Stimulated activated CD4-positive, alpha-beta T cell treated with anti-CD3 and anti-CD28 coated beads, Interleukin-15, amount 100 ng/mL, for 24 hours (primary cell): ENCODE results near the gene ZDHHC15.
A peak's percentile ranks its signal among the peaks of the same experiment; 100 is the strongest.
"Not testable (repeated sequence)": the region's sequence is repeated elsewhere in the genome, so short reads cannot be mapped to it uniquely, and the experiment has no call there.

Source experiments
- DNase-seq: peaks from one replicate; pipeline ENCODE4 v3.0.0-alpha.2; 2020

ZDHHC15 gene, protein sequence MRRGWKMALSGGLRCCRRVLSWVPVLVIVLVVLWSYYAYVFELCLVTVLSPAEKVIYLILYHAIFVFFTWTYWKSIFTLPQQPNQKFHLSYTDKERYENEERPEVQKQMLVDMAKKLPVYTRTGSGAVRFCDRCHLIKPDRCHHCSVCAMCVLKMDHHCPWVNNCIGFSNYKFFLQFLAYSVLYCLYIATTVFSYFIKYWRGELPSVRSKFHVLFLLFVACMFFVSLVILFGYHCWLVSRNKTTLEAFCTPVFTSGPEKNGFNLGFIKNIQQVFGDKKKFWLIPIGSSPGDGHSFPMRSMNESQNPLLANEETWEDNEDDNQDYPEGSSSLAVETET

DNA sequence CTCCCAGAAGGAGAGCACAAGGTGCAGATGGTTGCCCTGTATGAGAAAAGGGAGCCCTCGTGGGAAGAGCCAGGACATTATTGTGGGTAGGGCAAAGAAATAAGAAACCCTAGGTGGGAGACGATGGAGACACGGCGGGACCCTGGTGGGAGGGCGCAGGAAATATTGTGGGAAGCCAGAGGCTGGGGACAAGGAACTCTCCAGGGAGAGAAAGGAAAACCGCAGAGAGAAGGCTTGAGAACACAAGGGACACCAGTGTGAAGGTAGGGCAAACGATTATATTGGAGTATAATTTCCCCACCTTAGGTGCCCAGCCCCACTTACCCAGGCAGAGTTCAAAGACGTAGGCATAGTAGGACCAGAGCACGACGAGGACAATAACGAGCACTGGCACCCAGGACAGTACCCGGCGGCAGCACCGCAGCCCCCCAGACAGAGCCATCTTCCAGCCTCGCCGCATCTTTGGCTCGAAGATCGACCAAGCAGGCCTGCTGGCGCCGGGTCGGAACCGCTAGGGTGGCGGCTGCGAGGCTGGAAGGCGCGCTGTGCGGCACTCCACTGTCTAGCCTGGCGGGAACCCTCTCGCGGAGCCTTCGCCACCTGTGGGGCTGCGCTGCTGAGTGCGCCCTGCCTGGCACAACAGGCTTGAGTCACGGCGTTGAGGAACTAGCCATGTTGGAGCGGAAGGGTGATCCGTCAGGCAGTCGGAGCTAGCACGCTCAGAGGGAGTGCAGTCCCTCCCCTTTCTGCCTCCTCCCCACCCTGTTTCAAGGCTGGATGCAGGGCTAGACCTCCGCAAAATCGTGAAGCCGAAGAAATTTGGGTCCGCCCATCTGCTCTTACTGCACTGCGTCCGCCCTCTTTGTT, at the start of gene ZDHHC15:
Gene ZDHHC15 (minus strand): TSS at position 473 of the 867 bp plus-strand sequence. CDS start 13 bp downstream, at position 460.
- peak; percentile 65 for DNase-seq

DNA sequence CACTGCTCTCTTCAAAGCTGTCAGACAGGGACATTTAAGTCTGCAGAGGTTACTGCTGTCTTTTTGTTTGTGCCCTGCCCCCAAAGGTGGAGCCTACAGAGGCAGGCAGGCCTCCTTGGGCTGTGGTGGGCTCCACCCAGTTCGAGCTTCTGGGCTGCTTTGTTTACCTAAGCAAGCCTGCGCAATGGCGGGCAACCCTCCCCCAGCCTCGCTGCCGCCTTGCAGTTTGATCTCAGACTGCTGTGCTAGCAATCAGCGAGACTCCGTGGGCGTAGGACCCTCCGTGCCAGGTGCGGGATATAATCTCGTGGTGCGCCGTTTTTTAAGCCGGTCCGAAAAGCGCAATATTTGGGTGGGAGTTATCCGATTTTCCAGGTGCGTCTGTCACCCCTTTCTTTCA, 37.7 kb upstream of the ZDHHC15 start:
- DNase-seq = not testable (repeated sequence)

DNA sequence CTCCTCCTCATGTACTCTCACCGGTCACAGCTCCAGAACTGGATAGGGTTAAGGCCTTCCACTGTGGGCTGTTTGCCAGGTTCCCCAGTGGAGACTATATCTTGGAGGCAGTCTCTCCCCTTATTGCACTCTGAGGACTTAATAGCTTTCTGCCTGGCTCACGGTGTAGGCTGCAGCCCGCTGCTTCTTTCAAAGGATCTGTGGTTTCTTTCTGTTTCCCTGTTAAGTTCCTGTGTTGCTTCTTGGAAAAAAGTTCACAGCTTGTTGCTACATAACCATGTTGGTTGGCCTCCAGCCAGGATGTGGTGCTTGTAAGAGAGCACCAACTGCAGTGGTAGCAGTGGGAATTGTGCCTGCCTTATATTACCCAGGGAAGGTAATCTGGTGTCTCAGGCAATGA, 24.9 kb upstream of the ZDHHC15 start:
- no peak for DNase-seq

DNA sequence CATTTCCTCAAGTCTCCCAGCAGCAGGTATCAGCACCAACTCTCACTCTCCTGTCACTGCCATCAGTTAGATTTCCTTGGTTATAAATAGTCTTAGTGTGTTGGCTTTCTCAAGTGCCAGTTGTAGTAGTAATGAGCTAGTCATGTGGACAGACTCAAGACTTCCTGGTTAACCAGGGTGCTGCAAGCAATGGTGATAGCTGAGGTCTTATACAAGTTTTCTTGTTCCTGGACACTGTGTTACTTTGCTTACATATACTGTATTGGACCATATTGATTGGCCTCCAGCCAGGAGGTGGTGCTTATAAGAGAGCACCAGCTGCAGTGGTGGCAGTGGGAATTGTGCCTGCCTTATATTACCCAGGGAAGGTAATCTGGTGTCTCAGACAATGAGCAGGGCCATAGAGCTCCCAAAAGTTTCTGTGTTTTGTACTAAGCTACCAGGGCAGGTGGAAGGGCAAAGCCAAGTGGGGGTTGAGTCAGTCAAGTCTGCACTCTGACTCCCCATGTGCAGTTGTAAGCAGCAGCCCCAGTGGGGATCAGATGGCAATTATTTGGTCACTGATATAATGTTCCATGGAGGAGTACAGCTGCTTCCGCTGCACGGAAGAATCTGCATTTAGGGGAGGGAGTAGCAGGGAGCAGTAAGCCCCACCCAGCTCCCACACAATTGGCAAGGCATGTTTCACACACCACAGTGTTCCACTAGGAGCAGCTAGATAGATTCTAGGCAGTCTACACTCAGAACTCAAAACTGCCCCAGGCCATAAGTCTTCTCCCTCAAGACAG, 24.1 kb upstream of the ZDHHC15 start:
- no peak for DNase-seq

DNA sequence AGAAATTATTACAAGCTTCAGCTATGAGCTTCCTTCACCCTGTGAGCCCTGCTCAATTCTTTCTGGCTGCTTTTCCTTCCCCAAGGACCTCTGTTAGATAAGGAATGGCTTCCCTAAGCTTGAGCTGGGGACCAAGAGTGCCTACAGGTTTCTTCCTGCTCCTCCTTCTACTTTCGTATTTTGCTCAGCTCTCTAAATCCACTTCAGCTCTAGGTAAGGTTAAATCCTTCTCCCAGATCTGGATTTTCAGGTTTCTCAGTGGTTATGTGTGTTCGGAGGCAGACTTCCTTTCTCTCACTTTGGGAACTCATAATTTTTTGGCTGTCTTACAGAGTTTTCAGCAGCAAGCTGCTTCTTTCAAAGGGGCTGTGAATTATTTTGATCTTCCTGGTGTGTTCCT, 21.9 kb upstream of the ZDHHC15 start:
- DNase-seq = no peak

DNA sequence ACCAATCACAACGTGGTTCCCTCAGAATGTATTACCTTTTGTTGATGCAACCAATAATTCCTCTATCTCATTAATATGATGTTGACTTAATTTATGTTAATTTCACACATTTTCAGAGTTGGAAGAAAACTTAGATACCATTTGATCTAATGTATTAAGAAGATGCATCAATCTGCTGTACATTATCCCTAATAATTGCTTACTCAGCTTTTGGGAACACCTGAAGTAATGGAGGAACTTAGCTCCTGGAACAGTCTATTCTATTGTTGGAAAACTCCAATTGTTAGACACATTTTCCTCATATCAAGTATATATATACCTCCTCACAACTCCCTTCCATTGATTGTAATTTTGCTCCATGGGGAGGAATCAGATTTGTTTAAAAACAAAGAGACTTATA, 38.9 kb downstream of the ZDHHC15 start:
- no peak for DNase-seq

DNA sequence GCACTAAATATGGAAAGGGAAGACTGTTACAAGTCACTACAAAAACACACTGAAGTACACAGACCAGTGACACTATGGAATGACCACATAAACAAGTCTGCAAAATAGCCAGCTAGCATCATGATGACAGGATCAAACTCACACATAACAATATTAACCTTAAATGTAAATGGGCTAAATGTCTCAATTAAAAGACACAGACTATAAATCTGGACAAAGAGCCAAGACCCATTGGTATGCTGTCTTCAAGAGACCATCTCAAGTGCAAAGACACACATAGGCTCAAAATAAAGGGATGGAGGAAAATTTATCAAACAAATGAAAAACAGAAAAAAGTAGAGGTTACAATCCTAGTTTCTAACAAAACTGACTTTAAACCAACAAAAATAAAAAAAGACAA, 61.1 kb downstream of the ZDHHC15 start:
- DNase-seq = not testable (repeated sequence)

DNA sequence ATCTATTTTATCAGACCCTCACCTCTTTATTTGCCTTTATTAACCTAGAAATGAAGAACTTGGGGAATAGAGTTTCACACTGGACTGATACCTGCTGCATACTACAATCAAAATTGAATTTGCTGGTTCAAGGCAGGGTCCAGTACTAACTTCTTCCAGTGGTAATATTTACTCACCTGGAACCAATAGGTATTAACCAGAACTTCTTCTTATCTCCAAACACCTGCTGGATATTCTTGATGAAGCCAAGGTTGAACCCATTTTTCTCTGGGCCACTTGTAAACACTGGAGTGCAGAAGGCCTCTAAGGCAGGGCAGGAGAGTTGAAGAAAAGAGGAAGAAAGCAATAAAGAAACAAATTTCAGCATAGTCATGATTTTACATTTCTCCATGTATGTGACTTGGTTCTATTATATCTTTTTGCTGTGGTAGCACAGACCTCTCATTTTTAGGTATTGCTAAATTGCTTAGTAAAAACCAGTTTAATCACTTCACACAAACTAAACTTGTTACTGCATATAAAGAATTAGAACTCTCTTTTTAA, 101.1 kb downstream of the ZDHHC15 start:
- no peak for DNase-seq

DNA sequence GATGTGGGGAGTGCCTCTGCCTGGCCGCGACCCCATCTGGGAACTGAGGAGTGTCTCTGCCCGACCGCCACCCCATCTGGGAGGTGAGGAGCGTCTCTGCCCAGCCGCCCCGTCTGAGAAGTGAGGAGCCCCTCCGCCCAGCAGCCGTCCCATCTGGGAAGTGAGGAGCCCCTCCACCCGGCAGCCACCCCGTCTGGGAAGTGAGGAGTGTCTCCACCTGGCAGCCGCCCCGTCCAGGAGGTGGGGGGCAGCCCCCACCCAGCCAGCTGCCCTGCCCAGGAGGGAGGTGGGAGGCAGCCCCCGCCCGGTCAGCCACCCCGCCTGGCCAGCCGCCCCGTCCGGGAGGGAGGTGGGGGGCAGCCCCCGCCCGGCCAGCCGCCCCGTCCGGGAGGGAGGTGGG, 115.7 kb downstream of the ZDHHC15 start:
- DNase-seq = not testable (repeated sequence)

DNA sequence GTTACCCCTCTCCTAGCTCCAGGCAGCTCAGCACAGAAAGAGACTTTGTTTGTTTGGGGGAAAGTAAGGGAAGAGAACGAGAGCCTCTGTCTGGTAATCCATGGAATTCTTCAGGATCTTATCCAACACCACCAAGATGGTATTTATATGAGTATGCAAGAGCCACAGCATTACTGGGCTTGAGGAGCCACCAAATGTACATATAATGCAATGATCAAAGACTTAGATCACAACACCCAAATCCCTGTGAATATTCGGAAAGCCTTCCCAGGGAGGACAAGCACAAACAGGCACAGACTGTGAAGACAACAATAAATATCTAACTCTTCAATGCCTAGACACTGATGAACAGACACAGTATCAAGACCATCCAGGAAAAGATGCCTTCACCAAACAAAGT, 132.4 kb downstream of the ZDHHC15 start:
- no peak for DNase-seq

DNA sequence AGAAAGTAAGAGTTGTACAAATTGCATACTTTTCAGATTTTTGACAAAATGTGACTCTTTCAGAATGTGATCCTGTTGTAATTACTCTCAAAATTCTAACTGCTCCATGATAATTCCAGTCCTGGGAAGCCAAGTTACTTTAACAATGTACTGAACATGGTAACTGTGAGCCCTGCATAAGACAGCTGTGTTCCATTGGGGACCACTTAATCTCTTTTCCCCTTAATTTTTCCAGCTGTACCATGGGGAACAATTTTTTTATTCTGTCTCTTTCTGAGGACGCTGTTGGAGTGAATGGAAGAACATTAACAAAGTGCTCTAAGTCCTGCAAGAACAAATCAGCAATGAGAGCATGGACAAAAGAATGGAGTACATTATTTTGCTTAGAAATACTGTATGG, 153.1 kb downstream of the ZDHHC15 start:
- no peak for DNase-seq

DNA sequence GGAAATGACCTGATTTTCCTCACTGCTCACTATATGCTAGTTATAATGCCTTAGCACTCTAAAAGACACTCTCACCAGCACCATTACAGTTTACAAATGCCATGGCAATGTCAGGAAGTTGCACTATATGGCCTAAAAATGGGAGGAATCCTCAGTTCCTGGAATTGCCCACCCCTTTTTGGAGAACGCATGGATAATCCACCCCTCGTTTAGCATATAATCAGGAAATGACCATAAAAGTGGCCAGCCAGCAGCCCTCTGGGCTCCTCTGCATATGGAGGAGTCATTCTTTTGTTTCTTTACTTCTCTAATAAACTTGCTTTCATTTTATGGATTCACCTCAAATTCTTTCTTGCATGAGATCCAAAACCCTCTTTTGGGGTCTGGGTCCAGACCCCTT, 156.0 kb downstream of the ZDHHC15 start:
- DNase-seq = no peak

DNA sequence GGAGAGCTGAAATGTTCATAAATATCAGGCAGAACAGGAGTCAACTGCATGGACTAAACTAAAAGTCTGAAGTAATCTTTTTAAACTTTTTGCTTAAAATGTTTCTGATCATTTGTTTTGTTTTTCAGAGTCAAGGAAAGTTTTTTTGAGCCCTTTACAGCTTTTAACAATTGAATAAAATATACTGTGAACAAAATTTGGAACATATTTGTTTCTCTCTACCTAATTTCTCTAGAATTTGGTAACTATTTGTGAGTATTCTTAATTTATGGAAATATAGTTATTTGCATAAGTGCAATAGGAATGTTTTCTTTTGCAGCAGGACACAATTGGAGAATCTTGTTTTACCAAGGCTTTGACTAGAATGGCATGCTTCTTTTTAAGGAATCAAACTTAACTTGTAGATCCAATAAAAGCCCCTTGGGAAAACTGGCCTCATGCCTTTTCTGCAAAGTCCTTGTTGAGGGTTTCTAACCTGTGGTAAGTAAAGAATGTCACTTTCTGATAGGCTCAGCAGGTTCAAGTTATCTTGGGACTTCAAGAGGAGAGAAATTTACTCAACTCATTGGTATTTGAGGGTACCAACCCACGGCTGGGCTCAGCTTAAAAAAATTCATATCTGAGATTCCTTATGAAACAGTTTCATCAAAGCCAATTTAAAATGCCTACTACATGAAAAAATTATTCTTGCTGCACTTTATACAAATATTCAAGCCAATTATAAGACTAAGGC, 157.4 kb downstream of the ZDHHC15 start:
- DNase-seq = no peak

DNA sequence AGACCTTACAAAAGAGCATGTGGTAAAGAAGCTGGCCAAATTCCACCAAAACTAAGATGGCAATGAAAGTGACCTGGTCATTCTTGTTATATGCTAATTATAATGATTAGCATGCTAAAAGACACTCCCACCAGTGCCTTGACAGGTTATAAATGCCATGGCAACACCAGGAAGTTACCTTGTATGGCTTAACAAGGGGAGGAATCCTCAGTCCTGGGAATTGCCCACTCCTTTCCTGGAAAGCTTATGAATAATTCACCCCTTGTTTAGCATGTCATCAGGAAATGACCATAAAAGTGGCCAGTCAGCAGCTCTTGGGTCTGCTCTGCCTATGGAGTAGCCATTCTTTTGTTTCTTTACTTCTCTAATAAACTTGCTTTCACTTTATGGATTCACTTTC, 161.0 kb downstream of the ZDHHC15 start:
- no peak for DNase-seq

DNA sequence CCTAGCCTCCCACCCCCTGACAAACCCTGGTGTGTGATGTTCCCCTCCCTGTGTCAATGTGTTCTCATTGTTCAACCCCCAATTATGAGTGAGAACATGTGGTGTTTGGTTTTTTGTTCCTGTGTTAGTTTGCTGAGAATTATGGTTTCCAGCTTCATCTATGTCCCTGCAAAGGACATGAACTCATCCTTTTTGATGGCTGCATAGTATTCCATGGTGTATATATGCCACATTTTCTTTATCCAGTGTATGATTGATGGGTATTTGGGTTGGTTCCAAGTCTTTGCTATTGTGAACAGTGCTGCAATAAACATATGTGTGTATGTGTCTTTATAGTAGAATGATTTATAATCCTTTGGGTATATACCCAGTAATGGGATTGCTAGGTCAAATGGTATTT, 174.2 kb downstream of the ZDHHC15 start:
- not testable (repeated sequence) for DNase-seq

DNA sequence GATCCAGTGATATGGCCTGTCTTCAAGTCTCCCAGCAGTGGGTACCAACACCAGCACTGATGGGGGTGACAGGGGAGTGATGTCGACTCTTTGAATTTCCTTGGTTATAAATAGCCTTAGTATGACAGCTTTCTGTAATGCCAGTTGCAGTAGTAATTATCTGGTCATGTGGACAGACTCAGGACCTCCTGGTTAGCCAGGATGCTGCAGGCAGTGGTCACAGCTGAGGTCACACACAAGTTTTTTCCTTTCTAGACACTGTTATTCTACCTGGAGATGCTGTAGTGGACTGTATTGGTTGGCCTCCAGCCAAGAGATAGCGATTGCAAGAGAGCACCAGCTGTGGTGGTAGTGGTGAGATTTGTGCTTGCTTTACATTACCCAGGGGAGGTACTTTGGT, 185.3 kb downstream of the ZDHHC15 start:
- DNase-seq = no peak

DNA sequence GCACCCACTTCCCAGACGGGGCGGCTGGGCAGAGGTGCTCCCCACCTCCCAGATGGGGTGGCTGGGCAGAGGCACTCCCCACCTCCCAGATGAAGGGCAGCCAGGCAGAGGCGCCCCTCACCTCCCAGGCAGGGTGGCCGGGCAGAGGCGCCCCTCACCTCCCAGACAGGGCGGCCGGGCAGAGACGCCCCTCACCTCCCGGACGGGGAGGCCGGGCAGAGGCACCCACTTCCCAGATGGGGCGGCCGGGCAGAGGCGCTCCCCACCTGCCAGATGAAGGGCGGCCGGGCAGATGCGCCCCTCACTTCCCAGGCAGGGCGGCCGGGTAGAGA, 187.7 kb downstream of the ZDHHC15 start:
- DNase-seq = no peak

DNA sequence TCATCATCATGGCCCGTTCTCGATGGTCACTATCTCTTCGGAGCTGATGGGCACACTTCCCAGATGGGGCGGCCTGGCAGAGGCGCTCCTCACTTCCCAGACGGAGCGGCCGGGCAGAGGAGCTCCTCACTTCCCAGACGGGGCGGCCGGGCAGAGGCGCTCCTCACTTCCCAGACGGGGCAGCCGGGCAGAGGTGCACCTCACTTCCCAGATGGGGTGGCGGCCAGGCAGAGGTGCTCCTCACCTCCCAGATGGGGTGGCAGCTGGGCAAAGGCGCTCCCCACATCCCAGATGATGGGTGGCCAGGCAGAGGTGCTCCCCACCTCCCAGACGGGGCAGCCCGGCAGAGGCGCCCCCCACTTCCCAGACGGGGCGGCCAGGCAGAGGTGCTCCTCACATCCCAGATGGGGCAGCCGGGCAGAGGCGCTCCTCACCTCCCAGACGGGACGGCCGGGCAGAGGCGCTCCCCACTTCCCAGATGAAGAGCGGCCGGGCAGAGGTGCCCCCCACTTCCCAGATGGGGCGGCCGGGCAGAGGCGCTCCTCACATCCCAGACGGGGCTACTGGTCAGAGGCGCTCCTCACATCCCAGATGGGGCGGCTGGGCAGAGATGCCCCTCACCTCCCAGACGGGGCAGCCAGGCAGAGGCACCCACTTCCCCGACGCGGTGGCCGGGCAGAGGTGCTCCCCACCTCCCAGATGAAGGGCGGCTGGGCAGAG, 188.3 kb downstream of the ZDHHC15 start:
- not testable (repeated sequence) for DNase-seq

DNA sequence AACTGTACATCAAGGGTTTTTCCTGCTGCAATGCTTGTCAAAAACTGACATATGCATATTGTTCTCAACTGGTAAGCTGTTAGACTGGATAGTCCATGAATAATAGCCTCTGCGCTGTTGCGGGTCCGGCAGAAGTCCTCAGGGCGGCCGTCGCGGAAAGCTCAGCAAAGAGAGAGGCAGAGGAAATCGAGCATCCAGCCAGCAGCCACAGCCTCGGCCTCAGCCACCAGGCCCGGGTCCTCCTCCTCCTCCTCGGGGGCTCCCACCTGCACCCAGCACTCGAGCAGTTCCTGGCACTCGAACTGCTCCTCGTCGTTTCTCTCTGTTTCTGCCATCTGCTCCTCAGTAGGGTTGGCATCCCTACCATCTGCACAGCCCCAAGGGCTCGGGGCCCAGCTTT, 195.2 kb downstream of the ZDHHC15 start:
- DNase-seq = no peak
